Central memory CD8-positive, alpha-beta T cell (primary cell): ENCODE results near the gene USP14.

Experiments used
- ATAC-seq: fragments of 150-1000 bp; cut with Tn5 transposase; replicated peaks from 2 replicates; pipeline ENCODE4 v1.10.0; 2022; ENCODE audit warnings: mild to moderate bottlenecking, moderate FRiP score, moderate number of reproducible peaks; ENCODE audit not compliant: poor library complexity, severe bottlenecking; ENCODE audit errors: extremely low read depth
- DNase-seq, 2 donors: peaks; one replicate each; pipeline ENCODE4 v3.0.0; 2021; ENCODE audit warnings: low spot score in 2 of 2
- H3K27ac Mint-ChIP-seq: one replicate; pipeline ENCODE4 v1.8.0; 2022; ENCODE audit warnings: low read depth, mild to moderate bottlenecking, moderate library complexity, mixed read lengths
- H3K27me3 Mint-ChIP-seq: one replicate; pipeline ENCODE4 v1.8.0; 2022; ENCODE audit warnings: mixed read lengths
- H3K36me3 Mint-ChIP-seq: one replicate; pipeline ENCODE4 v1.8.0; 2022; ENCODE audit warnings: mild to moderate bottlenecking, moderate library complexity, mixed read lengths; ENCODE audit not compliant: insufficient read depth
- H3K4me1 Mint-ChIP-seq: one replicate; pipeline ENCODE4 v1.8.0; 2022; ENCODE audit warnings: mixed read lengths
- H3K4me3 Mint-ChIP-seq: one replicate; pipeline ENCODE4 v1.8.0; 2022; ENCODE audit warnings: mild to moderate bottlenecking, moderate library complexity, mixed read lengths
- H3K9me3 Mint-ChIP-seq: one replicate; pipeline ENCODE4 v1.8.0; 2022; ENCODE audit warnings: mixed read lengths

USP14 gene

GRCh38 chr18:253121-253520, 94.8 kb downstream of the USP14 start:
- Mint-ChIP-seq H3K27ac (no peak overlapping the region), H3K4me1 (peaks cover 8% of the 10 kb centered on the region), H3K27me3 (no peaks in the 10 kb centered on the region), H3K4me3 (no peak overlapping the region), H3K9me3 (no peaks in the 10 kb centered on the region), H3K36me3 (peaks cover 66% of the 10 kb centered on the region)
- ATAC-seq = no peak
- no peak for DNase-seq

DNA sequence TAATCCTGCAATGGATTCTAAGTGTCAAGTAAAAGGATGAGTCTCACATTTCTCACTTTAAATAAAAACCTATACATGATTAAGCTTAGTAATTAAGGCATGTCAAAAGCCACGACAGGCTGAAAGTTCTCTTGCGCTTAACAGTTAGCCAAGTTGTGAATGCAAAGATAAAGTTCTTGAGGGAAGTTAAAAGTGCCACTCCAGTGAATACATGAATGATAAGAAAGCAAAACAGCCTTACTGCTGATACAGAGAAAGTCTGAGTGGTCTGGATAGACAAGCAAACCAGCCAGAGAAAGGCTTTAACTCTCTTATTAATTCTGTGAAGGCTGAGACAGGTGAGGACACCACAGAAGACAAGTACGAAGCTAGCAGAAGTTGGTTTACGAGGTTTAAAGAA, 96.8 kb downstream of the USP14 start:
- H3K27ac Mint-ChIP-seq = no peak overlapping the region
- H3K27me3 Mint-ChIP-seq = no peaks in the 10 kb centered on the region
- ATAC-seq = no peak
- H3K36me3 Mint-ChIP-seq = peaks cover 69% of the 10 kb centered on the region
- DNase-seq = no peak
- H3K9me3 Mint-ChIP-seq = no peaks in the 10 kb centered on the region
- peaks cover 13% of the 10 kb centered on the region for H3K4me1 Mint-ChIP-seq
- no peak overlapping the region for H3K4me3 Mint-ChIP-seq

- no peaks in the 10 kb centered on the region for H3K9me3 Mint-ChIP-seq
- H3K27ac Mint-ChIP-seq = no peak overlapping the region
- ATAC-seq = no peak
- H3K27me3 Mint-ChIP-seq = no peaks in the 10 kb centered on the region
- no peak overlapping the region for H3K4me3 Mint-ChIP-seq
- H3K36me3 Mint-ChIP-seq = peaks cover 42% of the 10 kb centered on the region
- DNase-seq = no peak
- peaks cover 24% of the 10 kb centered on the region for H3K4me1 Mint-ChIP-seq
Measured at GRCh38 chr18:260547-260946, 102.2 kb downstream of the USP14 start.

GRCh38 chr18:261398-262073, 103.2 kb downstream of the USP14 start:
- Mint-ChIP-seq H3K4me3 (no peak overlapping the region), H3K27ac (no peak overlapping the region), H3K27me3 (no peaks in the 10 kb centered on the region), H3K4me1 (peaks cover 31% of the 10 kb centered on the region), H3K9me3 (no peaks in the 10 kb centered on the region), H3K36me3 (peaks cover 32% of the 10 kb centered on the region)
- ATAC-seq (no peak), DNase-seq (no peak)
